Neural cell (in vitro differentiated cells): ENCODE data around the gene UBA5. TPM values are rescaled to one million over a fixed set of nuclear protein-coding genes. Genes with fewer than 3 reads are reported as not detected.

ENCODE experiments used
- H2AFZ ChIP-seq: fragments of 200-600, 300-800 bp; sonication (generic), shearing (Covaris generic); 2 replicates; pipeline ENCODE4 v1.6.0; 2014; ENCODE audit warnings: low read depth, mild to moderate bottlenecking, antibody characterized with exemption, low read length, moderate library complexity
- H3F3A ChIP-seq: fragments of 200-600 bp; shearing (Covaris generic); 2 replicates; pipeline ENCODE4 v1.6.1; 2016; ENCODE audit warnings: mild to moderate bottlenecking, moderate library complexity, mixed read lengths, antibody characterized with exemption, low read length; ENCODE audit not compliant: insufficient read depth, poor library complexity, severe bottlenecking
- H3K27ac ChIP-seq: fragments of 200-600, 300-800 bp; sonication (generic), shearing (Covaris generic); 2 replicates; pipeline ENCODE4 v1.5.1; 2014; ENCODE audit warnings: mild to moderate bottlenecking, low read length, moderate library complexity
- H3K27me3 ChIP-seq: fragments of 300-800, 200-600 bp; sonication (generic), shearing (Covaris generic); 2 replicates; pipeline ENCODE4 v1.6.0; 2014; ENCODE audit warnings: mild to moderate bottlenecking, low read depth, low read length, moderate library complexity; ENCODE audit not compliant: insufficient read depth
- H3K36me3 ChIP-seq: fragments of 300-800, 200-600 bp; sonication (generic), shearing (Covaris generic); 2 replicates; pipeline ENCODE4 v1.5.1; 2014; ENCODE audit warnings: mild to moderate bottlenecking, antibody characterized with exemption, low read length, moderate library complexity; ENCODE audit not compliant: insufficient read depth
- H3K4me2 ChIP-seq: fragments of 300-800, 200-600 bp; sonication (generic), shearing (Covaris generic); 2 replicates; pipeline ENCODE4 v1.6.0; 2014; ENCODE audit warnings: mild to moderate bottlenecking, low read length
- H3K4me3 ChIP-seq: fragments of 300-800, 200-600 bp; sonication (generic), shearing (Covaris generic); 2 replicates; pipeline ENCODE4 v1.5.1; 2014; ENCODE audit warnings: mild to moderate bottlenecking, low read length, moderate library complexity
- H3K79me2 ChIP-seq: fragments of 200-600 bp; shearing (Covaris generic); replicated peaks from 2 replicates; pipeline ENCODE4 v1.6.0; 2014; ENCODE audit warnings: mild to moderate bottlenecking, low read length, moderate library complexity; ENCODE audit not compliant: insufficient read depth
- H3K9ac ChIP-seq: fragments of 300-800, 200-600 bp; sonication (generic), shearing (Covaris generic); 2 replicates; pipeline ENCODE4 v1.6.1; 2016; ENCODE audit warnings: mild to moderate bottlenecking, low read length, mixed read lengths
- H3K9me2 ChIP-seq: fragments of 200-600 bp; shearing (Covaris generic); 2 replicates; pipeline ENCODE4 v1.6.1; 2016; ENCODE audit warnings: mild to moderate bottlenecking, low read length, mixed read lengths; ENCODE audit not compliant: insufficient read depth
- H3K9me3 ChIP-seq: fragments of 200-600, 300-800 bp; sonication (generic), shearing (Covaris generic); 2 replicates; pipeline ENCODE4 v1.6.1; 2016; ENCODE audit warnings: mild to moderate bottlenecking, mixed run types, low read length, moderate library complexity, mixed read lengths
- H4K20me1 ChIP-seq: fragments of 200-600 bp; shearing (Covaris generic); 2 replicates; pipeline ENCODE4 v1.6.1; 2016; ENCODE audit warnings: mild to moderate bottlenecking, mixed run types; ENCODE audit not compliant: insufficient read depth
- CTCF ChIP-seq: fragments of 450-650 bp; IDR thresholded peaks from 2 replicates; pipeline ENCODE4 v1.5.1; 2014; ENCODE audit warnings: antibody characterized with exemption, mild to moderate bottlenecking, moderate library complexity; ENCODE audit not compliant: poor library complexity, severe bottlenecking
- EP300 ChIP-seq: fragments of 450-650 bp; conservative IDR thresholded peaks from 2 replicates; pipeline ENCODE4 v1.6.1; 2014; ENCODE audit warnings: antibody characterized with exemption, mild to moderate bottlenecking, moderate library complexity; ENCODE audit not compliant: poor library complexity, severe bottlenecking
- EZH2 ChIP-seq: fragments of 200-600, 300-800 bp; shearing (Covaris generic), sonication (generic); IDR thresholded peaks from 2 replicates; pipeline ENCODE4 v1.6.1; 2014; ENCODE audit warnings: antibody characterized with exemption, low read length, borderline replicate concordance, mild to moderate bottlenecking; ENCODE audit not compliant: insufficient read depth, poor library complexity, severe bottlenecking
- MXI1 ChIP-seq: fragments of 450-650 bp; conservative IDR thresholded peaks from 2 replicates; pipeline ENCODE4 v1.6.1; 2014; ENCODE audit warnings: antibody characterized with exemption, mild to moderate bottlenecking; ENCODE audit not compliant: poor library complexity, severe bottlenecking
- POLR2AphosphoS5 ChIP-seq: IDR thresholded peaks from 2 replicates; pipeline ENCODE4 v1.6.1; 2012
- RAD21 ChIP-seq: fragments of 450-650 bp; conservative IDR thresholded peaks from 2 replicates; pipeline ENCODE4 v1.6.1; 2014; ENCODE audit warnings: antibody characterized with exemption, mild to moderate bottlenecking, moderate library complexity
- SMC3 ChIP-seq: fragments of 450-650 bp; conservative IDR thresholded peaks from 2 replicates; pipeline ENCODE4 v1.6.1; 2014; ENCODE audit warnings: antibody characterized with exemption, mild to moderate bottlenecking, moderate library complexity; ENCODE audit not compliant: poor library complexity
- TAF1 ChIP-seq: IDR thresholded peaks from 2 replicates; pipeline ENCODE4 v1.6.1; 2012; ENCODE audit warnings: low read depth
- polyA plus RNA-seq: library from polyadenylated mRNA; depleted of rRNA; stranded (reverse); fragments of >200 nt; gene quantifications from 2 replicates; pipeline ENCODE4 v1.2.3, GENCODE V29; 2014
- TF ChIP-seq, protein P1 (sequence below): IDR thresholded peaks from 2 replicates; pipeline ENCODE4 v1.6.1; 2012; ENCODE audit warnings: borderline replicate concordance

UBA5 gene
- polyA plus RNA-seq, 1 donor from 2014 or later = 77.8 TPM

GRCh38 chr3:132650153-132650552, 10.0 kb upstream of the UBA5 start:
- no peaks in the 10 kb centered on the region for H3K79me2 ChIP-seq
- H3K27me3 ChIP-seq = no peaks in the 10 kb centered on the region
- H3F3A ChIP-seq = no peaks in the 10 kb centered on the region
- no peak overlapping the region for H3K27ac ChIP-seq
- no peaks in the 10 kb centered on the region for H3K36me3 ChIP-seq
- H3K9me2 ChIP-seq = no peaks in the 10 kb centered on the region
- H3K9me3 ChIP-seq = no peaks in the 10 kb centered on the region
- no peak overlapping the region for H3K9ac ChIP-seq
- no peak overlapping the region for H3K4me2 ChIP-seq
- no peak overlapping the region for H2AFZ ChIP-seq
- TF ChIP-seq SMC3 (no peak), EZH2 (no peak), EP300 (no peak)
- TF ChIP-seq, protein P1, sequence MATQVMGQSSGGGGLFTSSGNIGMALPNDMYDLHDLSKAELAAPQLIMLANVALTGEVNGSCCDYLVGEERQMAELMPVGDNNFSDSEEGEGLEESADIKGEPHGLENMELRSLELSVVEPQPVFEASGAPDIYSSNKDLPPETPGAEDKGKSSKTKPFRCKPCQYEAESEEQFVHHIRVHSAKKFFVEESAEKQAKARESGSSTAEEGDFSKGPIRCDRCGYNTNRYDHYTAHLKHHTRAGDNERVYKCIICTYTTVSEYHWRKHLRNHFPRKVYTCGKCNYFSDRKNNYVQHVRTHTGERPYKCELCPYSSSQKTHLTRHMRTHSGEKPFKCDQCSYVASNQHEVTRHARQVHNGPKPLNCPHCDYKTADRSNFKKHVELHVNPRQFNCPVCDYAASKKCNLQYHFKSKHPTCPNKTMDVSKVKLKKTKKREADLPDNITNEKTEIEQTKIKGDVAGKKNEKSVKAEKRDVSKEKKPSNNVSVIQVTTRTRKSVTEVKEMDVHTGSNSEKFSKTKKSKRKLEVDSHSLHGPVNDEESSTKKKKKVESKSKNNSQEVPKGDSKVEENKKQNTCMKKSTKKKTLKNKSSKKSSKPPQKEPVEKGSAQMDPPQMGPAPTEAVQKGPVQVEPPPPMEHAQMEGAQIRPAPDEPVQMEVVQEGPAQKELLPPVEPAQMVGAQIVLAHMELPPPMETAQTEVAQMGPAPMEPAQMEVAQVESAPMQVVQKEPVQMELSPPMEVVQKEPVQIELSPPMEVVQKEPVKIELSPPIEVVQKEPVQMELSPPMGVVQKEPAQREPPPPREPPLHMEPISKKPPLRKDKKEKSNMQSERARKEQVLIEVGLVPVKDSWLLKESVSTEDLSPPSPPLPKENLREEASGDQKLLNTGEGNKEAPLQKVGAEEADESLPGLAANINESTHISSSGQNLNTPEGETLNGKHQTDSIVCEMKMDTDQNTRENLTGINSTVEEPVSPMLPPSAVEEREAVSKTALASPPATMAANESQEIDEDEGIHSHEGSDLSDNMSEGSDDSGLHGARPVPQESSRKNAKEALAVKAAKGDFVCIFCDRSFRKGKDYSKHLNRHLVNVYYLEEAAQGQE = no peak
- no peaks in the 10 kb centered on the region for H4K20me1 ChIP-seq
- H3K4me3 ChIP-seq = no peak overlapping the region

DNA sequence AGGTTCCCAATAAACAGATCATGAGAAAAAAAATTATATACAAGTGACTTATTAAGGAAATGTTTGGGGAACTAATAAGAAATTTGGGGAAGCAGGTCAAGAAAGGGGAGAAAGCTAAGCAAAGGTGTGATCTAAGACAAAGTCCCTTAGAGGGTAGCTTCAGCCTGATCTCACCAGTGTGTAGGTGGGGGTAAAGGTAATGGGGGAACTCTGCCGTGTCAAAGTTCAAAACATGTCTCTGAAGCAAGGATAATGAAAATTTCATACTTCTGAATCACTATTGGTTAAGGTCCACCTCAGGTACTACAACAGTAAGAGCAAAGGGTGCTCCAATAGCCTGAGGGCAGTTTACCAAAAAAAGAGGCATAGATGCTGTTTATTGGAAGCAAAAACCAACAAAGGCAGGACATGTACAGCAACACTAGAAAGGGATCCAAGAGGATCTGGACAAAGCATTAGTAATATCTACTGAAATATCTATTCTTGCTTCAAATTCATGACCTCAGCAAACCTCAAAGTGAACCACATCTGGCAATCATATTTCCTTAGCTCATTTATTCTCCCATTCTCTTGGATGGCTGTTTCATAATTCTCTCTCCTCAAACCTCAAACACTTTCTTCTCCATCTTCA, 7.4 kb upstream of the UBA5 start:
- TF ChIP-seq POLR2AphosphoS5 (no peak), EZH2 (no peak), CTCF (no peak), MXI1 (no peak), TAF1 (no peak), SMC3 (no peak), EP300 (no peak), RAD21 (no peak)
- TF ChIP-seq, protein P1 = no peak
- Histone ChIP-seq H3F3A (no peaks in the 10 kb centered on the region), H3K27ac (no peak overlapping the region), H3K79me2 (no peaks in the 10 kb centered on the region), H3K36me3 (no peaks in the 10 kb centered on the region), H3K4me3 (no peak overlapping the region), H3K4me2 (no peak overlapping the region), H3K9me2 (no peaks in the 10 kb centered on the region), H3K9me3 (no peaks in the 10 kb centered on the region), H2AFZ (no peak overlapping the region), H3K27me3 (no peaks in the 10 kb centered on the region), H3K9ac (no peak overlapping the region), H4K20me1 (no peaks in the 10 kb centered on the region)
